Stimulated activated CD8-positive, alpha-beta memory T cell treated with anti-CD3 and anti-CD28 coated beads, Interleukin-15, amount 100 ng/mL, for 1 hour (primary cell): ENCODE data around the gene MCMBP.
"Not testable (repeated sequence)": the region's sequence is repeated elsewhere in the genome, so short reads cannot be mapped to it uniquely, and the experiment has no call there.

ENCODE experiments used
- DNase-seq: peaks from one replicate; pipeline ENCODE4 v3.0.0-alpha.2; 2020; ENCODE audit warnings: low read depth

Gene MCMBP, protein sequence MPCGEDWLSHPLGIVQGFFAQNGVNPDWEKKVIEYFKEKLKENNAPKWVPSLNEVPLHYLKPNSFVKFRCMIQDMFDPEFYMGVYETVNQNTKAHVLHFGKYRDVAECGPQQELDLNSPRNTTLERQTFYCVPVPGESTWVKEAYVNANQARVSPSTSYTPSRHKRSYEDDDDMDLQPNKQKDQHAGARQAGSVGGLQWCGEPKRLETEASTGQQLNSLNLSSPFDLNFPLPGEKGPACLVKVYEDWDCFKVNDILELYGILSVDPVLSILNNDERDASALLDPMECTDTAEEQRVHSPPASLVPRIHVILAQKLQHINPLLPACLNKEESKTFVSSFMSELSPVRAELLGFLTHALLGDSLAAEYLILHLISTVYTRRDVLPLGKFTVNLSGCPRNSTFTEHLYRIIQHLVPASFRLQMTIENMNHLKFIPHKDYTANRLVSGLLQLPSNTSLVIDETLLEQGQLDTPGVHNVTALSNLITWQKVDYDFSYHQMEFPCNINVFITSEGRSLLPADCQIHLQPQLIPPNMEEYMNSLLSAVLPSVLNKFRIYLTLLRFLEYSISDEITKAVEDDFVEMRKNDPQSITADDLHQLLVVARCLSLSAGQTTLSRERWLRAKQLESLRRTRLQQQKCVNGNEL

DNA sequence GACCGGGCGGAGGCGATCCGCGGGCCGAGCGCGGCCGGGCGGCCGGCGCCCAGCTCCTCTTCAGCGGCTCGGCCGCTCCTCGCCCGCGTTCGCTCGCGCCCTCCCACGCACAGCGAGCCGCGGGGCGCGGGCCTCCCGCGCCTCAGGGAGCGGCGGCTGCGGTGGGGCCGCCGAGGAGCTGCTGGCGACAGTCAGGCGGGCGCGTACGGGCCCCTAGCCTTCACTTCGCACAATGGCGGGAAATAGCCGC is at the start of gene MCMBP:
Gene MCMBP (minus strand): TSS at position 234 of the 250 bp plus-strand sequence. CDS start 259 bp downstream, outside the sequence.
- DNase-seq = no peak

DNA sequence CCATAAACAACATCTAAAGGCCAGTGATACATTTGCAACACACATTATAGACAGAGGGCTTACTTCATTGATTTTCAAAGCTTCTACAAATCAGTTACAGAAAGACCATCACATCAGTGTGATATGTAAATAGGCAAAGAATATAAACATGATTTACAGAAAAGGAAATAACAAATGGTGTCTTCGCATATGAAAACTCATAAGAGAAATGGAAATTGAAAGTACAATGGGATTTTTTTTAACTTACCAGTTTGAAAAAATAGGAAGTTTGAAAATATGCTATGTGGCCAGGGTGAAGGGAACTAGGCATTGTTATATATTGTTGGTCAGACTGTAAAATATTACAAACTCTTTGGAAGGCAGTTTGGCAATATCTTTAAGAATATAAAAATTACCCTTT is 47.2 kb upstream of the MCMBP start:
- DNase-seq = no peak

DNA sequence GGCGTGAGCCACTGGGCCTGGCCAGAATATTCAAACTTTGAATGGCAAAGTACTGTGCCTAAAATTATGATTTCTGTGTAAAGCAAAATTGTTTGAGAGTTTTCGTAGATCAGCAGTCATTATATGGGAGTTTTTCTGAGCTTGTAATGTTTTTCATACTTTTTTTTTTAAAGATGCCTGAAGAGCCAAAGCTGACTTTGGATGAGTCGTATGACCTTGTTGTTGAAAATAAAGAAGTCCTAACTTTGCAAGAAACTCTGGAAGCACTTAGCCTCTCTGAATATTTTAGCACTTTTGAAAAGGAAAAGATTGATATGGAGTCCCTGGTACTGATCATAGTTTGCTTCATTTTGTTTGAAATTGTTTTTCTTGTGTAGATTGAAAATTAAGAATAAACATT is 46.6 kb upstream of the MCMBP start:
- no peak for DNase-seq

DNA sequence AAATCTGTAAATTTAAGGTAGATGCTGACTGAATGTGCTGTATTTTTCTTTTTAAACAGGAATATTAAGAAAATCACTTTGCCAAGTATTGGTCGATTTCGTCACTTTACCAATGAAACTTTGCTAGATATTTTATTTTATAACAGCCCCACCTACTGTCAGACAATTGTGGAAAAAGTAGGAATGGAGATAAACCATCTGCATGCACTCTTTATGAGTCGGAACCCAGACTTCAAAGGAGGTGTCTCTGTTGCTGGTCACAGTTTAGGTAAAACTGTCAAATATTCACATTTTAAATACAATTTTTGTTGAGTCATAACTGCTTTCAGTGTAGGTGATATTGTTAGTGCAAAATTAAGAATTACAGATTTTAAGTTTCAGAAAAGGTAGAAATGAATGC is 45.1 kb upstream of the MCMBP start:
- no peak for DNase-seq

DNA sequence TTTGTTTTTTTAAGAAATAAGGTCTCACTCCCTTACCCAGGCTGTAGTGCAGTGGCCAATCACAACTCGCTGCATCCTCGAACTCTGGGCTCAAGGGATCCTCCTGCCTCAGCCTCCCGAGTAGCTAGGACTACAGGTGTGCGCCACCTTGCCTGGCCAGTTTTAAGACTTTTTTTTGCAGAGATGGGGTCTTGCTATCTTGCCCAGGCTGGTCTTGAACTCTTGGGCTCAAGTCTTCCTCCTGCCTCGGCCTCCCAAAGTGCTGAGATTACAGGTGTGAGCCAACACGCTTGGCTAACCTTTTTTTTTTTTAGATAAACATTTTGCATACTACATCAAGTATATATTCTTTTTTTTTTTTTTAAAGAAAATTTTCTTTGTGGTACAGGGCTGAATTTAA is 38.0 kb upstream of the MCMBP start:
- no peak for DNase-seq

DNA sequence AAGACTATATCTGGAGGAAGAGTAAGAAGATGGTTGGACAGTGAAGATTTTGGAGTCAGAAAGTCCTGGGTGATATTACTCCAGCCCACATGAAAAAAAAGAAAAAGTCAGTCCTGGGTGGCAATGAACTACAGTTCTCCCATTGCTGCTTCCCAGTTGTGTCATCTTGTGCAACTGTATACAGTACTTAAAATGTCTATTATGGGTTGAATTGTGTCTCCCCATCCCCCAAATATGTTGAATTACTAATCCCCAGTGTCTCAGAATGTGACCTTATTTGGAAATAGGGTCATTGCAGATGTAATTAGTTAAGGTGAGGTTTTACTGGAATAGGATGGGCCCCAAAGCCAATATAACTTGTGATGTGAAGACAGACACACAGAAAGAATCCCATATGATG is 35.5 kb upstream of the MCMBP start:
- DNase-seq = no peak

DNA sequence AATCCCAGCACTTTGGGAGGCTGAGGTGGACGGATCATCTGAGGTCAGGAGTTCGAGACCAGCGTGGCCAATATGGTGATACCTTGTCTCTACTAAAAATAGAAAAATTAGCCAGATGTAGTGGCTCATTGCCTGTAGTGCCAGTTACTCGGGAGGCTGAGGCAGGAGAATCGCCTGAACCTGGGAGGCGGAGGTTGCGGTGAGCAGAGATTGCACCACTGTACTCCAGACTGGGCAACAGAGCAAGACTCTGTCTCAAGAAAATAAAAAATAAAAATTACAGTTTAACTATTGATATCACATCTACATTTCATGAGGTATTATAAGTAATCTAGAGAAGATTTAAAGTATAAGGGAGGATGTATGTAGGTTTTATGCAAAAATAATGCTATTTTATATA is 35.1 kb upstream of the MCMBP start:
- not testable (repeated sequence) for DNase-seq

DNA sequence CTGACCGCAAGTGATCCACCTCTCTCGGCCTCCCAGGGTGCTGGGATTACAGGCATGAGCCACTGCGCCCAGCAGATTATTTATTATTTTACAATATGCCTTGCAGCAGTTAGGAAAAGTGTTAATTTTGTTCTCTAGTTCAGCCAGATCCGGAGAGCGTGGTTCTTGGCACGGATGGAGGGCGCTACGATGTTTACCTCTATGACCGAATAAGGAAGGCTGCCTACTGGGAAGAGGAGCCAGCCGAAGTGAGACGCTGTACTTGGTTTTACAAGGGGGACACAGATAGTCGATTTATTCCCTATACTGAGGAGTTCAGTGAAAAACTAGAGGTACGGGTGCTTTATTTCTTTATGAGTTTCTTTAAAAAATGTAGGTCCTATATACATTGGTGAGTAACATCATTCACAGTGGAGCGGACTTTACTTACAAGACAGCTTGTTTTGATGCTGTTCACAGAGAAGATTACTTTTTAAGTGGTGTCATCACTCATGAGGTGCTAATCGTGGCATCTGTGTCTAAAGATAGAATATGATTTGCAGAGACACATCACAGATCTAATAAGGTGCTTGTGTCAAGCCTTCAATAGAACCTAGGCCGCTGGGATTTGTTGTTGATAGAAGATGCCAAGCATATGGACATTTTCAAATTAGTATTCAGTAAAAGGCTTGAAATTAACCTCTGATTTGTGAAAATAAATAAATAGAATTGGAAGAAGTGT is 31.5 kb upstream of the MCMBP start:
- DNase-seq = no peak

DNA sequence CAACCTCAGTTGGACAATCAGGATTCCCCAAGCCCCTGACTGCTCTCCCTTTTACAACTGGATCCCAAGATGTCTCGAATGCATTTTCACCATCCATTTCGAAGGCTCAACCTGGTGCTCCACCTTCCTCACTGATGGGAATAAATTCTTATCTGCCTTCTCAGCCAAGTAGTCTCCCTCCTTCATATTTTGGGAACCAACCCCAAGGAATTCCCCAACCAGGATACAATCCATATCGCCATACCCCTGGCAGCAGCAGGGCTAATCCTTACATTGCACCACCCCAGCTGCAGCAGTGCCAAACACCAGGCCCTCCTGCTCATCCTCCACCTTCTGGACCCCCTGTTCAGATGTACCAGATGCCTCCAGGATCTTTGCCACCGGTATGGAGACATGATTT is 25.9 kb upstream of the MCMBP start:
- DNase-seq = no peak

DNA sequence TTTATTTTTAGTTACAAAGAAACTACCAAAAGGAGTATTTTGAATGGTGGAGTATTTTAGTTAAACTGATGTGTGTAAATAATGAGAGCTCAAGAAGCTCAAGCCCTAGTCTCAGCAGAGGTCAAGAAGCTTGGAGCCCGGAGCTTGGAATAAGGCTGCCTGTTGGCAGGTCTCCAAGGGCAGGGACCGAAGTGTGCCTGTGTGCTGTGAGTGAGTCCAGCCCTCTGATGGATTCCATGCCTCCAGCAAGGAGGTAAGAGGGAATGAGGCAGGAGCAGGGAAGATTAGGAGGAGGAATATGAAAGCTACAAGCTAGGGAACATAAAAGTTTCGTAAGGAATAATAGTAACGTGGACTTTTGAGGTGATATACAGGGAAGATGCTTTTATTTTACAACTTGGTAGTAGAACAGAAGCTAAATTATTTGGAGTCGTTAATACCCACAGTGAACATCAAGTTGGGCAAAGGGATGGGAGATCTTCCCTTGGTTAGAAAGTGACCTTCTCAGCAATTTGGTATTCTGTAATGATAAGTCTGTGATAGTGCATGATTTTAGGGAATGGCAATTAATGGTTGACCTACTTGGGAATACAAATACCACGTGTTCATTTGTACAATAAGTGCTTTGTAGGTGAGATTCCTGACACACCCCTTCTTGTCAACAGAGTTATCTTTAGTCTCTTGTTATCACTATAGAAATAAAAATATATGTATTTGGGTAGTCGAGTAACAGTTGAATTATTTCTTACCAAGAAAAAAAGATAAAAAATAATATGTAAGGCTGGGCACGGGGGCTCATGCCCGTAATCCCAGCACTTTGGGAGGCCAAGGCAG is 24.5 kb upstream of the MCMBP start:
- DNase-seq = no peak

DNA sequence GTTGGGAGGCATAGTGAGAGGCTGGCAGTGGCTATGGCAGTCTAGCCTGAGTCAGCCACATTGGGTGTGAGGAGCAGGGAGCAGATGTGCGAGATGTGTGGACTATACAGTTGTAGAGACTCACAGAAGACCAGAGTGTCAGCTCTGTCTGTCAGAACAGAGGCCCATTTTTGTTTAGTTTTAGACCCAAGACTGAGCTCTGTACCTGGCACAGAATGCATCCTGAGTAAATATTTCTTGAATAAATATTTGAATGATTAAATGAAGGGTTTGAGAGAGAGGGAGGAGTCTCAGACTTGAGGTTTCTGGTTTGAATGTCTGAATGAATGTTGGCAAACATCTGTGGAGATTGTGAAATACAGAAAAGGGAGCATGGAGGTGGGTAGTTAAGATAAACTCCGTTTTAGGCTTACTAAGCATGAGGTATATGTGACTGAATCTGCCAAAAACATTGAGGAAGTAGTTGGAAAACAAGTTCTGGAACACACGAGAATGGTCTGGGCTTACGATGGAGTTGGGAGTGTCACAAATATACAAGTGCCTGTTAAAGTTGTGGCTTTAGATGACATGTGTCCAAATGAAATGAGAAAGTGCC is 23.5 kb upstream of the MCMBP start:
- no peak for DNase-seq

DNA sequence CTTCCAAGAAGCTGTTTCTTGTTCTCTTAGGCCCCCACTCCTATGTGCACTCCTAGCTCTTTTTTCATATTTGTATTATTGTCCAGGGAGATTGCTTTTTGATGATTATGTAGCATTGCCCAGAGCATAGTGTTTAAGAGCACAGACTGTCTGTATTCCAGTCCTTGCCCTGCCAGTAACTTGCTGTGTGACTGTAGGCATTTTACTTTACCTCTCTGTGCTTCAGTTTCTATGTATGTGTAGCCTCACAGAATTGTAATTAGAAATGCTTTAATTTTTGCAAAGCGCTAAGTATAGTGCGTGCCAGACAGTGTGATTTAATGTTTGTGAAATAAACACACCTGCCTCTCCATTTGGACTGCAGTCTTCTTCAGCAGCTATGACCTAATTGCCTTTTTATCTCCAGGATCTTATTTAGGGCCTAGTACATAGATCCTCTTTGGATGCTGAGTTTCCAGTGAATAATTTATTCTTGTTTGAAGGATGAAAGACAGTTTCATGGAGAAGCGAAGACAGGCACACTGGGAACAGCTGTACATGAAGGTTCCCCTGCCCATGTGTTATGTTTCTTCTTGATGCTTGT is 21.3 kb upstream of the MCMBP start:
- no peak for DNase-seq

DNA sequence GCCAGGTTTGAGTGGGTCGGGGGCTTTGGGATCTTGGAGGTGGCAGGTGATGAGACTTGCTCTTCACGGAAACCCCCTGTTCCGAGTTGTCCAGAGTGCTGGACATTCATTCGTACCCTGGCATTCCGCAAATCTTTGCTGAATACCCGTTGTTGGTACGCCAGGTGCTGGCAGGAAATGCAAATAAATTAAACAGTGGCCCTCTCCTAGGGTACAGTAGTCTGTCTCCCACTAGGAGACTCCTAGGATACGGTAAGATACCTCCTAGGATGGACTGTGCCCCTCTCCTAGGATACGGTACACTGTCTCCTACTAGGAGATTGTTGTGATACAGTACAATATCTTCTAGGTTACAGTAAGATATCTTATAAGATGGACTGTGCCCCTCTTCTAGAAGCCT is 20.4 kb upstream of the MCMBP start:
- no peak for DNase-seq

DNA sequence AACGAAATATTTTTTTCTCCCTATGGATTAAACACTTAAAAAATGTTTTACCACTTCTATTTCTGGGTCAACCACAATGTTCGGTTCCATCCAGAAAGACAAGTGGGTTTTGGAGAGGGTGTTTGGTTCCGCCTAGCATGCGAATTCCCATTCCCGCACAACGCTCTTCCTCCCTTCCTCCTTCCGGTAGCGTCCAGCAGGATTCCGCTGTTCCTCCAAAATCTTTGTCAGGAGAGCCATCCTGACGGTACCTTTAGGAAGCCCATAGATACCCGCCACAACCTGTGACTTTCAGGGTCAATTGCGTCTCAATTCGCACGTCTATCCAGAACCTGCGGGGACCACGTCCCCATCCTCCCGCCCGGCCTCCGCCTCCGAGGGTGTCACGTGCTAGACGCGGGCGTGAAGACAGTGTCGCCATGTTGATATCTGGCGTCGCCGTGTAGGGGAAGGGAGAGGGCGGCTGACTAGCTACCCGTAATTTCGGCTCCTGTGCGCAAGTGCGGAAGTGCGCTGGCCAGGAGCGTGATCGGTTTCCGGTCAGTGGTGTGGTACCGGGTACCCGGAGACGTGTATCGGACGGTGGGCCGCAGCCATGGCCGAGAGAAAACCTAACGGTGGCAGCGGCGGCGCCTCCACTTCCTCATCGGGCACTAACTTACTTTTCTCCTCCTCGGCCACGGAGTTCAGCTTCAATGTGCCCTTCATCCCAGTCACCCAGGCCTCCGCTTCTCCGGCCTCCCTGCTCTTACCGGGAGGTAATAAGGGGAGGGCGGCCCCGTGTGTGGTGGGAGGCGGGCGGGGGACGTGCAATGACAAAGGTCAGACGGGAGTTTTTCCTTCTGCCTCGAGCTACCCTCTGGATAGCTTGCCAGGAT is 19.8 kb upstream of the MCMBP start, which contains the start of gene SEC23IP:
Gene SEC23IP (plus strand): TSS at position 543 of the 878 bp plus-strand sequence. CDS start 53 bp downstream, at position 596.
- peak; percentile 84 for DNase-seq

DNA sequence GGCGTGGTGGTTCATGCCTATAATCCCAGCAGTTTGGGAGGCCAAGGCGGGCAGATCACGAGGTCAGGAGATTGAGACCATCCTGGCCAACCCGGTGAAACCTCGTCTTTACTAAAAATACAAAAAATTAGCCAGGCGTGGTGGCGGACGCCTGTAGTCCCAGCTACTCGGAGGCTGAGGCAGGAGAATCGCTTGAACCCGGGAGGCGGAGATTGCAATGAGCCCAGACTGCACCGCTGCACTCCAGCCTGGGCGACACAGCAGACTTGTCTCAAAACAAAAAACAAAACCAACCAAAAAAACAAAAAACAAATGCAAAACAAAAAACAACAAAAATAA is 19.2 kb upstream of the MCMBP start:
- DNase-seq = not testable (repeated sequence)

DNA sequence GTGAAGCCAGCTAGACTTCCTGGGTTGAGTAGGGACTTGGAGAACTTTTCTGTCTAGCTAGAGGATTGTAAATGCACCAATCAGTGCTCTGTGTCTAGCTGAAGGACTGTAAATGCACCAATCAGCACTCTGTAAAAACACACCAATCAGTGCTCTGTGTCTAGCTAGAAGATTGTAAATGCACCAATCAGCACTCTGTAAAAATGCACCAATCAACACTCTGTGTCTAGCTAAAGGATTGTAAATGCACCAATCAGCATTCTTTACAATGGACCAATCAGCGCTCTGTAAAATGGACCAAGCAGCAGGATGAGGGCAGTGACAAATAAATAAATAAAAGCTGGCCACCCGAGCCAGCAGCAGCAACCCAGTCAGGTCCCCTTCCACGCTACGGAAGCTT is 17.7 kb upstream of the MCMBP start:
- DNase-seq = not testable (repeated sequence)

DNA sequence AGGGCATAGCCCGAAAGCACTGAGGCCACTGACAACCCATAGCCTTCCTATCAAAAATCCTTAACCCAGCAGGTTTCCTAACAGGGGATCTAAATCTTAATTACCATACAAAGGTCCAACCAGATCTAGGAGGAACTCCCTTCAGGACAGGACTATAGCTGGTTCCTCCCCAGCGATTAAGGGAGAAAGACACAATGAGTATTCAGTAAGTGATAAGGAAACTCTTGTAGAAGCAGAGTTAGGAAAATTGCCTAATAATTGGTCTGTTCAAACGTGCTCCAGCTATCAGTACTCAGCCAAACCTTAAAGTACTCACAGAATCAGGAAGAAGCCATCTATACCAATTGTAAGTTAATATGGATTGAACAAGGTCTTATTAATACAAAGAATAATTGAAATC is 16.6 kb upstream of the MCMBP start:
- DNase-seq = not testable (repeated sequence)

DNA sequence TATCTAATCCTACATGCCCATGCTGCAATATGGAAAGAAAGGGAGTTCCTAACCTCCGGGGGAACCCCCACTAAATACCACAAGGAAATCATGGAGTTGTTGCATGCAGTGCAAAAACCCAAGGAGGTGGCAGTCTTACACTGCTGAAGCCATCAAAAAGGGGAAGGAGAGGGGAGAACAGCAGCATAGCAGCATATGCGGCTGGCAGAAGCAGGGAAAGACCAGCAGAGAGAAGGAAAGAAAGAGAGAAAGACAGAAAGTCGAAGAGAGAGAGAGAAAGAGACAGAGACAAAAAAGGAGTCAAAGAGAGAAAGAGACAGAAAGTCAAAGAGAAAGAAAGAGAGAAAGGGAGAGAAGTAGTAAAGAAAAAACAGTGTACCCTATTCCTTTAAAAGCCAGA is 16.1 kb upstream of the MCMBP start:
- not testable (repeated sequence) for DNase-seq

DNA sequence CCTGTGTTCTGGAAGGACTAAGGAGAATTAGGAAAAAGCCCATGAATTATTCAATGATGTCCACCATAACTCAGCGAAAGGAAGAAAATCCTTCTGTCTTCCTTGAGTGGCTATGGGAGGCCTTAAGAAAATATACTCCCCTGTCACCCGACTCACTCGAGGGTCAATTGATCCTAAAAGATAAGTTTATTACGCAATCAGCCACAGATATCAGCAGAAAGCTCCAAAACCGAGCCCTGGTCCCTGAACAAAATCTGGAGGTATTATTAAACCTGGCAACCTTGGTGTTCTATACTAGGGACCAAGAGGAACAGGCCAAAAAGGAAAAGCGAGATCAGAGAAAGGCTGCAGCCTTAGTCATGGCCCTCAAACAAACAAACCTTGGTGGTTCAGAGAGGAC is 13.4 kb upstream of the MCMBP start:
- DNase-seq = not testable (repeated sequence)

DNA sequence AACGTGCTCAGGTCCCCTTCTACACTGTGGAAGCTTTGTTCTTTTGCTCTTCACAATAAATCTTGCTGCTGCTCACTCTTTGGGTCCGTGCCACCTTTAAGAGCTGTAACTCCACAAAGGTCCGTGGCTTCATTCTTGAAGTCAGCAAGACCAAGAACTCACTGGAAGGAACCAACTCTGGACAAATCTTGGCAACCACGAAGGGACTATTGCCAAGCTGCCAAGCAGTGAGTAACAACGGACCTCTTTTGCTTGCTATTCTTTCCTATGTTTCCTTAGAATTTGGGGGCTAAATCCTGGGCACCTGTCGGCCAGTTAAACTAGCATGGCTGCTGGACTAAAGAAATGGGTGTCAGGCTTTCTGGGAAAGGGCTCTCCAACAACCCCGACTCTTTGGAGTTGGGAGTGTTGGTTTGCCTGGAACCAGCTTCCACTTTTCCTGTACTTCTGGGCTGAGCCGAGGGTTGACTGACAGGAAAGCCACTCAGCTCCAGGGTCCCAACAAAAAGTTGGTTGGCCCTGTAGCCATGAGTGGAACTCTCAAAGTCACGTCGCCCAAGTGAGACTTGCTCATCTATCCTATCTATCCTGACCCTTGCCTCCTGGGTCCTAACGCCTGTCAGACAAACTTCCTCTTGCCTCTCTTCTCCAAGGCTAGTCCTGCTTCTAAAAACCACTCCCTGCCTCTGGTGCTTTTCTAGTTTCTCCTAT is 11.4 kb upstream of the MCMBP start:
- not testable (repeated sequence) for DNase-seq
